GM18526 (cell line): ENCODE measurements around the gene MALRD1.

ENCODE experiments used
- POLR2A ChIP-seq: IDR thresholded peaks from 3 replicates; pipeline ENCODE4 v1.6.1; 2011; ENCODE audit not compliant: insufficient read length; ENCODE audit errors: extremely low read depth

Gene MALRD1

GRCh38 chr10:19048489-19048888 lies at the start of gene MALRD1:
TSS of gene MALRD1 (plus strand) at chr10:19048801. CDS start at chr10:19048939, 138 bp downstream.
- no peak for TF ChIP-seq POLR2A

GRCh38 chr10:19003341-19003740 lies 45.3 kb upstream of the MALRD1 start:
- no peak for TF ChIP-seq POLR2A

GRCh38 chr10:19012111-19012510 lies 36.5 kb upstream of the MALRD1 start:
- no peak for TF ChIP-seq POLR2A

GRCh38 chr10:19014034-19014433 lies 34.6 kb upstream of the MALRD1 start:
- TF ChIP-seq POLR2A = no peak

DNA sequence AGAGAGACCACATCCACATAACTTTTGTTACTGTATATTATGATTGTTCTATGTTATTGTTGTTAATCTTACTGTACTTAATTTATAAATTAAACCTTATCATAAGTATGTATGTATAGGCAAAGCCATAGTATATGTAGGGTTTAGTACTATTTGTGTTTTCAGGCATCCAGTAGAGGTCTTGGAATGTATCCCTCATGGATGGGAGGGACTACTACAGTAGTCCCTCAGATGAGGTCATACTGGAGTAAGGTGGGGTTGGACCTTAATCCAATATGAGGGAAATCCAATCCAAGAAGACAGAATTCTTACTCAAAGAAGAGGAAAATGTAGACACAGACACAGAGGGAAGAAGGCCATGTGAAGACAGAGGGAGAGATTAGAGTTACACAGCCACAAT lies 34.1 kb upstream of the MALRD1 start:
- no peak for TF ChIP-seq POLR2A

- TF ChIP-seq POLR2A = no peak
These were observed 31.3 kb upstream of the MALRD1 start for GRCh38 chr10:19017116-19017890.

DNA sequence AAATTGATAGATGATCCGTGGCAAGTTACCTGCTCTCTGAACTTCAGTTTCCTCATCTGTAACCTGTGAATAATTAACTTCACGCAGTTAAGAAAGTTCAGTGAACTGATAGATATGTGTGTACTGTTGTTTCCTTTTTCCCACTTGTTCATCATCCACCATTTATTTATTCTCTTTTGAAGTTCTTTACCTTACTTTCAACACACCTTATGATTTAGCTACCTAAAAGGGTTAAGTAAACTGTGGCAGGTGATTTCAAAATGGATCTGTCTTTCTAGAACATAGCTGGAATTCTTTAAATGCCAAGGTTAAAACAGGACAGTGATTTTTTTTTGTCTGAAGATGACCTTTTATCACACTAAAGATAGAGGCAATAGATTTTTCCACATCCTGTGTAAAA lies 27.4 kb upstream of the MALRD1 start:
- no peak for TF ChIP-seq POLR2A

DNA sequence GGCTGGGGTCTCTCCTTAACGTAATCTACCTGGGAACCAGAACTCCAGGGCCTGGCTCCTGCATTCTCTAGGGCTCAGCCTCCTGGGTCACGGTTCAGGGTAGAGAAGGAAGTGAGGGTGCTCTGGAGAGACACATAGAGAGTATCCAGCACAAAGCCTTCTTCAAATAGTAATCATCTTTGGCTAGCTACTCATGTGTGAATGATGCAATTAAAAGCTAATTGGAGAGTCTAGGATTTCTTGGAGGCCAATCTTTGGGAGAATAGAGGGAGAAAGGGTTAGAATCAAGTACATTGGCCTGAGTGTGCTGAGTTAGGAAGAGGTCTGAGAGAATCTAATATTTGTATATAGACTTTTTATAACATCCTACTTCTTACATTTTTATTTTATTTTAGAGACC lies 24.0 kb upstream of the MALRD1 start:
- TF ChIP-seq POLR2A = no peak

GRCh38 chr10:19031763-19032162 lies 16.8 kb upstream of the MALRD1 start:
- no peak for TF ChIP-seq POLR2A

GRCh38 chr10:19033741-19034140 lies 14.9 kb upstream of the MALRD1 start:
- TF ChIP-seq POLR2A = no peak

- TF ChIP-seq POLR2A = no peak
These were observed 7.4 kb upstream of the MALRD1 start for GRCh38 chr10:19041171-19041570.

GRCh38 chr10:19043431-19043830 lies 5.2 kb upstream of the MALRD1 start:
- no peak for TF ChIP-seq POLR2A

DNA sequence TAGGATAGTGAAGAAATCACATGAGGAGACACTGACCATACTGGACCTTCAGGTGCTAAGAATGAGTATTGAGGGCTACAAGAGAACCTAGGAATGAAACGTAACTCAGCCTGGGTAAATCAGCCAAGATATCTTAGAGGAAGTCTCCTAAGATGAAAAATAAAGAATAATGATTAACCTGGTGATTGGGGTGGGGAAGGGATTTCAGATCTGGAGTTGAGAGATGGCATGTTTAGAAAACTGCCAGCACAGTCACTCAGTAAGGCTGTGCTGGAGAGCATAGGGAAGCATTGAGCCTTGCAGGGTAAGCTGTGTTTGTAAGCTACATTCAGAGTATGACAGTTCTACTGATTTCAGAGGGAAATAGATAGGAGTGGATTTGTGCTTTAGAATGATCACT lies 1.9 kb upstream of the MALRD1 start:
- TF ChIP-seq POLR2A = no peak

GRCh38 chr10:19048891-19049290 lies 290 bp downstream of the MALRD1 start:
- TF ChIP-seq POLR2A = no peak

DNA sequence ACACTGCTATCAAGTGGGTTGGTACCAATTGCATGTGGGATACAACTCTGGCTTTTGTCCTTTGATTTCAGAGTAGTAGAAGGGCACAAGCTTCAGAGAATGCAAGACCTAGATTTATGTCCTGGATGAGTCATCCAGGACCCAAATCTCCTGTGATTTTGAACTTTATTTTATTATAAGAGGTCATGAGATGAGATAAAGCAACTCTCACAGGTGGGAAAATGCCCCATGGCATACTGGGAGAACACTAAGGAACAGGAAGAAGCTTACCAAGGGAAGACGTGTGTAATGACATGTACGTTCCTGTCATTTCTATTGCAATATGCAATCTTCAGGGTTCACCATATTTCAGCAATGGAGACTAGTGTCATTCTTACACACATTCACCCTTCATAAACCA lies 966 bp downstream of the MALRD1 start:
- no peak for TF ChIP-seq POLR2A

DNA sequence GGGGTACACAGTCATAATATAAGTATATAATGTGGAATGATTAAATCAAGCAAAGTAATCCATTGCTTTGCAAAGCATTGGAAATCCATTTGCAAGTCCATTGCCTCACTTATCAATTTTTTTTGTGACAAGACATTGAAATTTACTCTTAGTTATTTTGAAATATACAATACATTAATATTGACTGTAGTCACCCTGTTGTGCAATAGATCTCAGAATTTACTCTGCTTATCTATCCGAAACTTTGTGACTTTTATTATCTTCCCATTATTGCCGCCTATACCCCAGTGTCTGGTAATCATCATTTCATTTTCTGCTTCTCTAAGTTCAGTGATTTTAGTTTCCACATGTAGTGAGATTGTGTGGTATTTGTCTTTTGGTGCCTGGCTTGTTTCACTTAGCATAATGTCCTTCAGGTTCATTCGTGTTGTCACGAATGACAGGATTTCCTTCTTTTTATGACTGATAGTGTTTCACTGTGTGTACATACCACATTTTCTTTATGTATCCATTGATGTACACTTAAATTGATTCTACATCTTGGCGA lies 5.8 kb downstream of the MALRD1 start:
- TF ChIP-seq POLR2A = no peak

- no peak for TF ChIP-seq POLR2A
These were observed 9.4 kb downstream of the MALRD1 start for GRCh38 chr10:19058046-19058445.
